ENCODE results near the gene ZNF280D.
"Not testable (repeated sequence)": the region's sequence is repeated elsewhere in the genome, so short reads cannot be mapped to it uniquely, and the experiment has no call there.

ZNF280D gene

GRCh38 chr15:56709502-56709901 lies 23.8 kb downstream of the ZNF280D start:
- DNase-seq: not testable (repeated sequence)

- no peak for DNase-seq
These were observed 33.6 kb downstream of the ZNF280D start for GRCh38 chr15:56699743-56700142.

GRCh38 chr15:56698270-56698669 lies 35.0 kb downstream of the ZNF280D start:
- no peak for DNase-seq

- DNase-seq: no peak
These were observed 39.5 kb downstream of the ZNF280D start for GRCh38 chr15:56693761-56694160.

DNA sequence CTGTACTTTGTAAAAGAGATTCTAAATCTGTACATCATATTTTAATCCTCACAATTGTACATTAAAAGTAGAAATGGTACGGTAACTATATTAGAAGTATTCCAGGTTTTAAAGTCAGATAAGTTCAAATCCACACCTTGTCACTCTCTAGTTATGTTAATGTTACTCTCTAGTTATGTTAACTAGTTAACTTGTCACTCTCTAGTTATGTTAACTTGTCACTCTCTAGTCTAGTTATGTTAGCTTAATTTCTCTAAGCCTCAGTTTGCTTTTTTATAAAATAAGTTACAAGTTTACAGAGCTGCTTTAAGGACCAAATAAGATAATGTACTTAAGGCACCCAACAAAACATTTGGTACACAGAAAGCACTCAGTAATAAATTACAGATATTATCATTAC lies 42.6 kb downstream of the ZNF280D start:
- DNase-seq: no peak

DNA sequence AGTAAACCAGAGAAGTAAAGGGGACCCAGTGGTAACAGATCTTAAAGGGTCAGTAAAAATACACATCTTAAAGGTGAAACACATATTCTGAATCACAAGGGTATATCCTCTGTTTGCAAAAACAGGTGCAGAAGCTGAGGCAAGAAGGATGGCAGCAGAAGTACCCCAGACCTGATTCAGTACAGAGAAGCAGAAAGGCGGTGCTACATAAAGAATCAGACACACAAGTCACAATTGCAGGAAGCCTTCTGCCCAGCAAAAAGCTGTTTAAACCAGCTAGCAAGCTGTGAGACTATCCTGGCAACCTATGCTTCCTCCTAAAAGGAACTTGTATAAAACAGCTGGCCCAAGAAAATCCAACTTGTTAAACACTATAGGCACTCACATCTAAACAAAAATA lies 49.4 kb downstream of the ZNF280D start:
- no peak for DNase-seq

GRCh38 chr15:56681113-56681512 lies 52.2 kb downstream of the ZNF280D start:
- DNase-seq: no peak

DNA sequence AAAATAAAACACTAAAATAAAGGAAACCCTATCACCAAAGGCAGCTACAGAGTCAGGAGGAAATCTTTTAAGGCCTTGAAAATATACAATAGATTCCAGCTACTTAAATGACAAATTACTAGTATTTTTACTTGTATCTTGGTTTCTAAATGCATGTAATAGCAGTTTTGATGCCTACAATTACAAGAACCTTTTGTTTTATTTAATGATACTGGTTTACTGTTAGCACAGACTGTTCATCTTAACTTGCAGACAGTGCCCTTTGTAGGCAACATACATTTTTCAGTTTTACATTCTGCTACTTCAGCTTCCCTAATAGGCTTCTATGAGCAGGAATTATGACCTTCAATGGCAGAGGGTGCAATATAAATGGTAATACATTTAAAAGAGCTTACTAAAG lies 54.1 kb downstream of the ZNF280D start:
- no peak for DNase-seq

GRCh38 chr15:56678571-56678970 lies 54.7 kb downstream of the ZNF280D start:
- DNase-seq: no peak

DNA sequence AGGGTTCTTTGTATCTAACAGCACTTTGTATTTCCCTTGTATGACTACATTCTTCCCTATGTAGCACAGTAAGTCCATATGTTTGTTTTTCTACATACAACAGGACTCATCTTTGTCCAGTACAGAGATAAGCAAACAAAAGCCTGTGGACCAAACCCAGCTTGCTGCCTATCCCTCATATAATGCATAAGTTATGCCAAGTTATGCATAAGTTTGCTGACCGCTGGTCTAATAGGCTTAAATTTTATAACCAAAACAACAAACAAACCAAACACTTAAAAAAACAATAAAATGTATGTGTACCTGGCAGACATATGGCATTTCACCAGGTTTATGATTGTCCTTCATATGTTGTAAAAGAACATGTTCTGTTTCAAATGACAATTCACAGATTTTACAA lies 56.0 kb downstream of the ZNF280D start:
- DNase-seq: no peak

DNA sequence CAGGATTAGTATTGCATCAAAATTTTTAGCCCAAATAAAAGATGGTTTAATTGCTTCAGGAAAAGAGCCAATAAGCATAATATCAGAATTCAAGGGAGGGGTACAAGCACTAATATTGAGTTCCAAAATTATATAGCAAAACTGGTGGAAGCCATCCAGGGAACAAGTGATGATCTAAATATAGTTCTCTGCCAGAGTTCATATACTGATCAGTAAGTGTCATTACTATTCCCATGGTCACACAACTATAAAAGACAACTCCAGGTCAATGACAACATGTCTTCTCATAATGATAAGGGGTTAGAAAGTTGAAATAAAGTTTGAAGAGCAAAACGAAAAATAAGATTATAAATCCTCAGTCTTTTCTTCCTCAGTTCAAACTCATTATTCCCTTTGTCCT lies 57.4 kb downstream of the ZNF280D start:
- no peak for DNase-seq

DNA sequence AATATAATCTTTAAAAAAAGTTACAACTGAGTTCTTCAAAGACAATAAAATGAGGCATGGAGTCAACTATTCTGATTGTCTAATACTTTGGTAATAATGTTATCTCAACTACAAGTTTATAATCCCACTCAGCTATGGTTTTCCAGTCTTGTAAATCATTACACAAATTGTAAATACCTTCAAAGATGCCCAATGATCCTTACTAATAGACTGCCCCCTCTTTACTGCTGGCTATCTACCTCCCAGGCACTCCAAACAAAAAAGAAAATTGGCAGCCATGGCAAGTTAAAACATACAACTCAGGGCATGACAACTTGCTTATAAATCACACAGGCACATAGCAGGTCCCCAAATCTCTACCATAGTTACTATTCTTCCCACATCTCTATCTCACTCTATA lies 58.5 kb downstream of the ZNF280D start:
- DNase-seq: no peak

DNA sequence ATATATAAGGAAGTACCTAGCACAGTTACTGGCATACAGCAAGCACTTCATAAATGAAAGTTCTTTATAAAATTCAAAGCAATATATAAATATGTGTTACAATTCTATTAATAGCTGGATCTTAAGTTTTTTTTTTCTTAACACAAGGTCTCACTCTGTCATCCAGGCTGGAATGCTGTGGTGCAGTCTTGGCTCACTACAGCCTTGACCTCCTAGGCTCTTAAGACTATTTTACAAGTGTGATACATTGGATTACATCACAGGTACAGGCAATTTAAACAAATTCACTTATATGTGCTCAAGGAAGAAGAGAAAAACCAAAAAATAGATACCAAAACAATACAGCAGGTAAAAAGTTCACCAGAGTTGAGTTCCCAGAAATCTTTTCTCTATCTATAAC lies 60.6 kb downstream of the ZNF280D start:
- no peak for DNase-seq

- DNase-seq: no peak
These were observed 65.8 kb downstream of the ZNF280D start for GRCh38 chr15:56667517-56667916.

- DNase-seq: no peak
These were observed 72.4 kb downstream of the ZNF280D start for GRCh38 chr15:56660943-56661342.

- DNase-seq: no peak
These were observed 74.1 kb downstream of the ZNF280D start for GRCh38 chr15:56659197-56659596.

- no peak for DNase-seq
These were observed 78.7 kb downstream of the ZNF280D start for GRCh38 chr15:56654624-56655023.

DNA sequence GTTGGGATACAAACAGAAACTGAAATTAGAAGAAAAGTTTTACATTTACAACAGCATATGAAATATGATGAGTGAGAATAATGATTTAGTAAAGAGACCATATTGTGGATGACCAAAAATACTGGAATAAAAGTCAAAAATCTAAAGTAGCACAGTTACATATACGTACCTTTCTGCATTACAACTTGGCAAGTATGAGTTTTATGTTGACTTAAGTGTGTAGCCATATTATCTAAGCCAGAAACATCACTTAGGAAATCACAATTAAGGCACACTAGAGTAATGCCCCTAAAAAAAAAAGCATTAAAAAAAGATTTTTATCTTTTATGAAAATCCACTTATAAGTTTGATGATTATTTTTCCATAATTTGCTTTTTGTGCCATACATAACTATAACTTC lies 79.1 kb downstream of the ZNF280D start:
- no peak for DNase-seq

DNA sequence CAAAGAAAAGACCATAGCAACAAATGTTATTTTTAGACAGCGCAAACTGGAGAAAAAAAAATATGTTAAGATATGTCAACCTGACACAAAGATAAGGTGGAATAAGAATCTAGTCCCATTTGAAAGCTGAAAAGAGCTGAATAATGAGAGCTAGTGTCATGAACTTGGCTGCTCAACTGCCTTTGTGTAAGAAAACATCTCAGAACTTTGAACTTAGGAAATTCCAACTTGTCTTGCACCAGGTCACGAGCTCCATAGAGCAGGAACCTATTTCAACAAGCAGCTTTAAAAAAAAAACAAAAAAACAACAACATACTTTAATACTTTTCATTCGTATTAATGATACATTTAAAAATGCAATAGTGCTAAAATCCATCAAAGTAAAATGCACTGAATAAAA lies 79.5 kb downstream of the ZNF280D start:
- DNase-seq: no peak

- DNase-seq: no peak
These were observed 80.2 kb downstream of the ZNF280D start for GRCh38 chr15:56653107-56653506.

DNA sequence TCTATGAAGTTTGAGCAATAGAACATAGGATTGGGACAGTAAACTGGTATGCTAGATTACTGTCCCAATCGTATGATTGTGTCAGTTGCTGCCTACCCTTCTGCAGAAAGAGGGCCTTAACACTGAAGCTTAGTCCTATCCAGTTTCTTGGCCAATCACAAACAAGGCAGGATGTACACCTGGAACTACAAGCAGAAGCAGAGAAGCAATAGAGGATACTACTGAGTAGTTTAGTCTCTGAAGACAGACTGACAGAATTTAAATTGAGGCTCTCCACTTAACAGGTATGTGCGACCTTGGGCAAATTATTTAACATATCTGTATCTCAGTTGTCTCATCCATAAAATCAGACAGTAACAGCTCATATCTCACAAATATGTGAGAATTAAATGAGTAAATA lies 85.0 kb downstream of the ZNF280D start:
- no peak for DNase-seq

GRCh38 chr15:56640549-56640948 lies 92.8 kb downstream of the ZNF280D start:
- DNase-seq: no peak

- no peak for DNase-seq
These were observed 93.2 kb downstream of the ZNF280D start for GRCh38 chr15:56640127-56640526.

- DNase-seq: no peak
These were observed 93.7 kb downstream of the ZNF280D start for GRCh38 chr15:56639631-56640030.

DNA sequence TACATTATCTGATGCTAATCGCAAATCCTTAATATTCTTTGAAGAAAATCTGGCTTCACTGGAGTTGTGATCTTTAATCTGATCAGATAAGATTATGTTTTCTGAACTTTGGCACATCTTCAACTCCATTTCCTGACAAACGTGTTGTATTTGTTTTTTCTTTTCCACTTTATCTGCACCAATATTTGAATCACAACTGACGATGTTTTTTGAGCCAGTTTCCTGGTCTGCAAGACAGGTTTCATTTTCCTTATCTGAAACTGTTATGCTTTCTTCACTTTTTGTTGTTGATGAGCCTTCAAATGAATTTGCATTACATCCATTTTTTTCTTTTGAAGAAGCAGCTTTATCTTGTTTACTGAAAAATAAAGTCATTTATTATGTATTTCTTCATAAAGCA lies 101.5 kb downstream of the ZNF280D start:
- no peak for DNase-seq

GRCh38 chr15:56628893-56629532 lies 104.3 kb downstream of the ZNF280D start:
- DNase-seq: no peak
